ACC112 (cell line): ENCODE measurements around the gene NTRK2.

Source experiments
- H2AFZ ChIP-seq: fragments of 200-600 bp; sonication (generic); one replicate; pipeline ENCODE4 v1.6.0; 2017; ENCODE audit warnings: antibody characterized with exemption, low read length; ENCODE audit not compliant: unreplicated experiment
- H3K27ac ChIP-seq: fragments of 200-600 bp; sonication (generic); 2 replicates; pipeline ENCODE4 v1.5.1; 2014; ENCODE audit warnings: low read depth, mild to moderate bottlenecking, antibody characterized with exemption, low read length, moderate library complexity
- H3K27me3 ChIP-seq: fragments of 200-600 bp; sonication (generic); 2 replicates; pipeline ENCODE4 v1.6.1; 2014; ENCODE audit warnings: mild to moderate bottlenecking, antibody characterized with exemption, low read length, moderate library complexity, mixed read lengths; ENCODE audit not compliant: insufficient read depth
- H3K36me3 ChIP-seq: fragments of 200-600 bp; sonication (generic); 2 replicates; pipeline ENCODE4 v1.6.1; 2016; ENCODE audit warnings: mild to moderate bottlenecking, antibody characterized with exemption, low read length, moderate library complexity, mixed read lengths; ENCODE audit not compliant: insufficient read depth
- H3K4me1 ChIP-seq: fragments of 200-600 bp; sonication (generic); one replicate; pipeline ENCODE4 v1.6.1; 2016; ENCODE audit warnings: low read length, mixed read lengths; ENCODE audit not compliant: insufficient read depth, unreplicated experiment, control insufficient read depth
- H3K4me3 ChIP-seq: fragments of 200-600 bp; sonication (generic); 2 replicates; pipeline ENCODE4 v1.5.1; 2014; ENCODE audit warnings: mild to moderate bottlenecking, low read depth, low read length
- H3K79me2 ChIP-seq: fragments of 200-600 bp; sonication (generic); one replicate; pipeline ENCODE4 v1.6.0; 2016; ENCODE audit warnings: low read length; ENCODE audit not compliant: control insufficient read depth, unreplicated experiment, insufficient read depth

Gene NTRK2

DNA sequence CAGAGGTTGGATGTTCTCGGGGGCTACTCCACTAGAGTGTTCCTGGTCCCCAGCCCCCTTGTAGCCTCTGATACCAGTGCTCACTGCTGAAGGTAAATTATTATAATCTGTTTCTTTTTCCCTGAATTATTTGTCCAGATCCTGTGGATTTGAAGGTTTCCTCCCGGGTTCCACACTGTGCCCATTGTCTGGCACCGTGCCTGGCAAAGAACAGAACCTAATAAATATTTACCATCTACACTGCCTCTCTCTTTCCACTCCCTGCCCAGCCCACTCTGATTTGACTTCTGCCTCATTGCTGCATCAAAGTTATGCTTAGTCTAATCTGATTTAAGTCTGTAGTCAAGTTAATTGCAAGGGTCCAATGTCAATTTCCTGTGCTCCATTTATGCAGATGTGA is 322.9 kb downstream of the NTRK2 start:
- Histone ChIP-seq H3K79me2 (no peaks in the 10 kb centered on the region), H3K27me3 (no peaks in the 10 kb centered on the region), H3K4me3 (no peak overlapping the region), H2AFZ (no peak overlapping the region), H3K4me1 (no peaks in the 10 kb centered on the region), H3K36me3 (no peaks in the 10 kb centered on the region), H3K27ac (no peak overlapping the region)

DNA sequence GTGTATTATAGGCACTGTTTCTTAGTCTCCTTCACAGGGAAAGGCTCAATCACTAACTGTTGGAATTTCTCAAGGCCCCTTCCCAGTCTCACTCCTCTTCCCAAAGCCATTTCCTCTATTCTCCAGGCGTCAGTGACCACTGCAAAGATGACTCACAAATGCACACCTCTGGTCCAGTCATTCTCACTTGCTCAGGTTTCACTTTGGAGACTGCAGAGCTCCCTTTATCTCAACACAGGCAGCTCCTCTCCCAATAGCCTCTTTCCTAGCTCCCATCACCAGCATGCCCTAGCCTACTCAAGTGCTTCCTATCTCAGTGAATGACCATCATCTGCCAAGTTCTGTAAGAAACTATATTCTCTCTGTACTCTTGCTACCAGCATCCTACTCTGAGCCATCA is 323.6 kb downstream of the NTRK2 start:
- no peaks in the 10 kb centered on the region for H3K79me2 ChIP-seq
- H3K4me3 ChIP-seq, result no peak overlapping the region
- H3K27ac ChIP-seq, result no peak overlapping the region
- no peaks in the 10 kb centered on the region for H3K36me3 ChIP-seq
- H2AFZ ChIP-seq, result no peak overlapping the region
- no peaks in the 10 kb centered on the region for H3K27me3 ChIP-seq
- no peaks in the 10 kb centered on the region for H3K4me1 ChIP-seq

- no peaks in the 10 kb centered on the region for H3K27me3 ChIP-seq
- H3K27ac ChIP-seq, result no peak overlapping the region
- no peak overlapping the region for H3K4me3 ChIP-seq
- H3K79me2 ChIP-seq, result no peaks in the 10 kb centered on the region
- H3K4me1 ChIP-seq, result no peaks in the 10 kb centered on the region
- no peak overlapping the region for H2AFZ ChIP-seq
- H3K36me3 ChIP-seq, result no peaks in the 10 kb centered on the region
Measured at GRCh38 chr9:84996029-84996428, 326.5 kb downstream of the NTRK2 start.

- H3K79me2 ChIP-seq, result no peaks in the 10 kb centered on the region
- H3K27ac ChIP-seq, result no peak overlapping the region
- no peaks in the 10 kb centered on the region for H3K36me3 ChIP-seq
- H3K27me3 ChIP-seq, result no peaks in the 10 kb centered on the region
- H3K4me3 ChIP-seq, result no peak overlapping the region
- no peaks in the 10 kb centered on the region for H3K4me1 ChIP-seq
- no peak overlapping the region for H2AFZ ChIP-seq
Measured at GRCh38 chr9:84996716-84997115, 327.2 kb downstream of the NTRK2 start.

GRCh38 chr9:84997472-84997871 is 327.9 kb downstream of the NTRK2 start:
- no peak overlapping the region for H2AFZ ChIP-seq
- no peak overlapping the region for H3K27ac ChIP-seq
- H3K36me3 ChIP-seq, result no peaks in the 10 kb centered on the region
- no peaks in the 10 kb centered on the region for H3K4me1 ChIP-seq
- no peak overlapping the region for H3K4me3 ChIP-seq
- no peaks in the 10 kb centered on the region for H3K27me3 ChIP-seq
- no peaks in the 10 kb centered on the region for H3K79me2 ChIP-seq

DNA sequence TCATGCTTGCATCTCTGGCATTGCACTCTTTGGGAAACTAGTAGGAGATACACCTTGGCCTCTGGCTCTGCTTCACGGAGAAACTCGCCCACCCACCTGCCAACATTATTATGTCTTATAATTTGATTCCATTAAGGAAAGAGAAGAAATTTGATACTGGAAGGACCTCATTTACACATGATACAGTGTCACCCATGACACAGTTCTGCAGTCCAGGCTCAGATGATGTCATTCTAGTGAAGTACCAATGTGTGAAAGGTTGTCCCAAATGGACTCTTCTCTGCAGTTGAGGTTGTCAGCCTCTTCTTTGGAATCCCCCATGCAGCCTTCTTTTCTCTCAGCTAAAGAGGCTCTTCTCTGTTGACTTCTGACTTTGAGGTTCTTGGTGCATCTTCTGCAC is 329.1 kb downstream of the NTRK2 start:
- Histone ChIP-seq H3K36me3 (no peaks in the 10 kb centered on the region), H3K4me1 (no peaks in the 10 kb centered on the region), H2AFZ (no peak overlapping the region), H3K27ac (no peak overlapping the region), H3K4me3 (no peak overlapping the region), H3K27me3 (no peaks in the 10 kb centered on the region), H3K79me2 (no peaks in the 10 kb centered on the region)

DNA sequence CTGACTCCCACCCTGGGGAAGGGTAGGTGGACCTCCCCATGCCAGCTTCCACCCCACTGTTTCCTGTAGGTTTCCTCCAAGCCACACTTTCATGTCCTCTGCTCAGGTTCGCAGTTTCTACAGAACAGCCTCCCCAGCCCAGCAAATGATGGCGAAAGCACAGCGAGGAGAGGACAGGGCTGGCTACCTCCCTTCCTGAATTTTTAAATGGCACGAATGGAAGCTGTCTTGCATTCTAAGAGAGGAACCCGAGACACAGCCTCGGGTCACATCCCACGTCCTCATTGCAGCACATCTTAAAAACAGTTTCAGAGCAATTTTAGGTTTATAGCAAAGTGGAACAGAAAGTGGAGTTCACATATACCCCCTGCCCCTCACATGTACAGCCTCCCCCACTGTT is 330.3 kb downstream of the NTRK2 start:
- Histone ChIP-seq H3K4me1 (no peaks in the 10 kb centered on the region), H3K36me3 (no peaks in the 10 kb centered on the region), H3K79me2 (no peaks in the 10 kb centered on the region), H3K4me3 (no peak overlapping the region), H2AFZ (no peak overlapping the region), H3K27me3 (no peaks in the 10 kb centered on the region), H3K27ac (no peak overlapping the region)

GRCh38 chr9:85001925-85002324 is 332.4 kb downstream of the NTRK2 start:
- Histone ChIP-seq H3K4me3 (no peak overlapping the region), H3K27me3 (no peaks in the 10 kb centered on the region), H2AFZ (no peak overlapping the region), H3K4me1 (no peaks in the 10 kb centered on the region), H3K79me2 (no peaks in the 10 kb centered on the region), H3K27ac (no peak overlapping the region), H3K36me3 (no peaks in the 10 kb centered on the region)

- Histone ChIP-seq H3K4me1 (no peaks in the 10 kb centered on the region), H3K36me3 (no peaks in the 10 kb centered on the region), H3K4me3 (no peak overlapping the region), H3K27ac (no peak overlapping the region), H2AFZ (no peak overlapping the region), H3K27me3 (no peaks in the 10 kb centered on the region), H3K79me2 (no peaks in the 10 kb centered on the region)
Measured at GRCh38 chr9:85004818-85005413, 335.4 kb downstream of the NTRK2 start.

- Histone ChIP-seq H3K79me2 (no peaks in the 10 kb centered on the region), H3K27me3 (no peaks in the 10 kb centered on the region), H3K27ac (no peak overlapping the region), H3K4me3 (no peak overlapping the region), H3K4me1 (no peaks in the 10 kb centered on the region), H2AFZ (no peak overlapping the region), H3K36me3 (no peaks in the 10 kb centered on the region)
Measured at GRCh38 chr9:85007748-85008147, 338.2 kb downstream of the NTRK2 start.

DNA sequence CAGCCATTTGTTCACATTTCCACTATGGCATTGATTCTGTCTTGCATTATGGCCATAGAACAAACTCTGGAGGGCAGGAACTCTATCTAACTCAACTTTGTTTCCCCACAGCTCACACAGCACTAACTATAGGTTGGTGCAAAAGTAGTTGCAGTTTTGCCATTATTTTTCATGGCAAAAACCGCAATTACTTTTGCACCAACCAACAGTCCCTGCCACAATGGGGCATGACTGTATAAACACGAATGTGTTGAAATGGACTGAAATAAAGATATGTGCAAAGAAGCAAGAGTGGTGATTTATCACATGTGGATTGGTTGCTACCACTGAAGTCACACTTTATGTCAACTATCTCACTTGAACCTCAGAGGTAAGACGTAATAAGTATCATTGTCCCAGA is 338.7 kb downstream of the NTRK2 start:
- no peaks in the 10 kb centered on the region for H3K36me3 ChIP-seq
- H3K27ac ChIP-seq, result no peak overlapping the region
- H2AFZ ChIP-seq, result no peak overlapping the region
- H3K4me3 ChIP-seq, result no peak overlapping the region
- H3K27me3 ChIP-seq, result no peaks in the 10 kb centered on the region
- no peaks in the 10 kb centered on the region for H3K4me1 ChIP-seq
- no peaks in the 10 kb centered on the region for H3K79me2 ChIP-seq
